HFFc6 (cell line): Measurements from ENCODE around the gene TCP11. TPM values are rescaled to one million over a fixed set of nuclear protein-coding genes. Genes with fewer than 3 reads are reported as not detected.

Experiments
- DNase-seq: peaks from one replicate; pipeline ENCODE4 v3.0.0-alpha.2; 2018
- H3K27ac Mint-ChIP-seq: 2 replicates; pipeline ENCODE4 v1.8.0; 2020; ENCODE audit warnings: mild to moderate bottlenecking, mixed read lengths
- H3K27me3 Mint-ChIP-seq: 2 replicates; pipeline ENCODE4 v1.8.0; 2021; ENCODE audit warnings: mild to moderate bottlenecking, moderate library complexity, mixed read lengths; ENCODE audit not compliant: insufficient read depth
- H3K36me3 Mint-ChIP-seq: 2 replicates; pipeline ENCODE4 v1.8.0; 2021; ENCODE audit warnings: low read depth, mixed read lengths
- H3K4me1 Mint-ChIP-seq: 2 replicates; pipeline ENCODE4 v1.8.0; 2020; ENCODE audit warnings: low read depth, mixed read lengths
- H3K4me3 Mint-ChIP-seq: 2 replicates; pipeline ENCODE4 v1.8.0; 2020; ENCODE audit warnings: mild to moderate bottlenecking, moderate library complexity, mixed read lengths
- H3K9me3 Mint-ChIP-seq: 2 replicates; pipeline ENCODE4 v1.8.0; 2020; ENCODE audit warnings: mild to moderate bottlenecking, mixed read lengths
- total RNA-seq, 6 experiments: library from RNA; stranded (reverse); fragmentation: NEBNext Ultra II Directional; extraction: Animal tissue kit (Norgen Biotek cat#: 25700); gene quantifications; 2 replicates in 1 of 6; 3 replicates in 5 of 6; pipeline ENCODE4 v1.2.3, GENCODE V29; 2021
- TF ChIP-seq, protein P1 (sequence below): fragments of 200-600 bp; sonication (generic); IDR thresholded peaks from 2 replicates; pipeline ENCODE4 v1.5.0; 2021; ENCODE audit warnings: antibody characterized with exemption, mild to moderate bottlenecking

TCP11 gene
- total RNA-seq, 6 experiments from 2014 or later, result 0.31 to 0.70 (median 0.37) TPM

DNA sequence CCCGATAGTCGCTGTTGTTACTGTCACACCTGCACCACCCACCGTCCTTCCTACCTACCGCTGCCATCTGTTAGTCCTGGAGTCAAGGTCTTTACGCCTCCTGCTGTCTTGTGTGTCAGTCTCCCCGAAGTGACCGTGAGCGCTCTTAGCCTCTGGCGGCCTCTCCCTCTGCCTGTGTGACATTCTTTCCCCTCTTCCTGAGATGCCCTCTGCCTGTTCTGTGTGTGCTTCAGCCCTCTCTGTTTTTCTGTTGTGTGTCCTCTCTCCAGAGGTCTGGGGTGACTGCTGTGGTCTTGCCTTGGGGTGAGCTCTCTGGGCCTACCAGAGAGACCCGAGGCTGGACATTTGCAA lies 54.9 kb downstream of the TCP11 start:
- DNase-seq, result no peak
- Mint-ChIP-seq H3K36me3 (peaks cover 5% of the 10 kb centered on the region; the same call in 1 of the 2 replicates), H3K4me1 (peaks cover 37% of the 10 kb centered on the region), H3K9me3 (no peaks in the 10 kb centered on the region), H3K27me3 (peaks cover 6% of the 10 kb centered on the region), H3K4me3 (no peak overlapping the region), H3K27ac (no peak overlapping the region)
- TF ChIP-seq, protein P1, sequence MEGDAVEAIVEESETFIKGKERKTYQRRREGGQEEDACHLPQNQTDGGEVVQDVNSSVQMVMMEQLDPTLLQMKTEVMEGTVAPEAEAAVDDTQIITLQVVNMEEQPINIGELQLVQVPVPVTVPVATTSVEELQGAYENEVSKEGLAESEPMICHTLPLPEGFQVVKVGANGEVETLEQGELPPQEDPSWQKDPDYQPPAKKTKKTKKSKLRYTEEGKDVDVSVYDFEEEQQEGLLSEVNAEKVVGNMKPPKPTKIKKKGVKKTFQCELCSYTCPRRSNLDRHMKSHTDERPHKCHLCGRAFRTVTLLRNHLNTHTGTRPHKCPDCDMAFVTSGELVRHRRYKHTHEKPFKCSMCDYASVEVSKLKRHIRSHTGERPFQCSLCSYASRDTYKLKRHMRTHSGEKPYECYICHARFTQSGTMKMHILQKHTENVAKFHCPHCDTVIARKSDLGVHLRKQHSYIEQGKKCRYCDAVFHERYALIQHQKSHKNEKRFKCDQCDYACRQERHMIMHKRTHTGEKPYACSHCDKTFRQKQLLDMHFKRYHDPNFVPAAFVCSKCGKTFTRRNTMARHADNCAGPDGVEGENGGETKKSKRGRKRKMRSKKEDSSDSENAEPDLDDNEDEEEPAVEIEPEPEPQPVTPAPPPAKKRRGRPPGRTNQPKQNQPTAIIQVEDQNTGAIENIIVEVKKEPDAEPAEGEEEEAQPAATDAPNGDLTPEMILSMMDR, result no peak

DNA sequence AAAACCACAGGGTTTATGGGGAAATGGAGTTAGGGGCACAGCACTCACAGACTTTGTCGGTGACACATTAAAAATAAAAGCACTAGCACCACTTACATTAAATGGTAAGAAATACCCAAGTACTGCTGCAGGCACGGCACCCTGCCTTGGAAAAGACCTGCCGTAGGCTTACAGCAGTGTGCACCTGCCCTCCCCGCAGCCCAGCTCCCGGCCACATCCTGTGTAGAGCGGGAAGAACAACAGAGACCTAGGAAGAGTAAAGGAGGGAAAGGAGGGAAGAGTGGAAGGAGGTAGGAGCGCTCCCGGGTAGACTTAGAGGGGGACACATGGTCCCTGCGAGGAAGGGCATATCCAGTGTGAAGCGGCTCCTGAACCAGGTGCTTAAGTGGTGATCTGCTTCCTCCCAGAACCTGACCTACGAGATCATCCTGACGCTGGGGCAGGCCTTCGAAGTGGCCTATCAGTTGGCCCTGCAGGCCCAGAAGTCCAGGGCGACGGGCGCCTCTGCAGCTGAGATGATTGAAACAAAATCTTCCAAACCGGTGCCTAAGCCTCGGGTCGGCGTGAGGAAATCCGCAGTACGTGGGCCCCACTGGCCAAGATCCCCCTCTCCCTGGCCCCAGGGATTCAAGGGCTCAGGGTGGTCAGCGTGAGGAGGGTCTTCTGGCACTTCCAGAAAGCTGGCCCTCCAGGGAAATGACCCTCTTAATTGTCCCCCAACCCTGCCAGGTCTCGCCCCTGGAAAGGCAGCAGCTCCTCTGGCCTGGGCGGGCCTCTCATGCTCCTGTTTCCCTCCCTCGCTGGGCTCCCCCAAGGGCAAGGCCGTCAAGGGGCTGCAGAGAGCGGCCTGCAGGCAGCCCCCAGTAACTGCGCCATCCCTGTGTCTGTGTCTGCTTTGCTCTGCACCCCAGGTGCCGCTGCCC lies 55.5 kb downstream of the TCP11 start:
- TF ChIP-seq, protein P1, result no peak
- Mint-ChIP-seq H3K36me3 (peaks cover 5% of the 10 kb centered on the region; the same call in 1 of the 2 replicates), H3K9me3 (no peaks in the 10 kb centered on the region), H3K4me3 (no peak overlapping the region), H3K27me3 (peaks cover 7% of the 10 kb centered on the region), H3K4me1 (peaks cover 33% of the 10 kb centered on the region), H3K27ac (no peak overlapping the region)
- no peak for DNase-seq

DNA sequence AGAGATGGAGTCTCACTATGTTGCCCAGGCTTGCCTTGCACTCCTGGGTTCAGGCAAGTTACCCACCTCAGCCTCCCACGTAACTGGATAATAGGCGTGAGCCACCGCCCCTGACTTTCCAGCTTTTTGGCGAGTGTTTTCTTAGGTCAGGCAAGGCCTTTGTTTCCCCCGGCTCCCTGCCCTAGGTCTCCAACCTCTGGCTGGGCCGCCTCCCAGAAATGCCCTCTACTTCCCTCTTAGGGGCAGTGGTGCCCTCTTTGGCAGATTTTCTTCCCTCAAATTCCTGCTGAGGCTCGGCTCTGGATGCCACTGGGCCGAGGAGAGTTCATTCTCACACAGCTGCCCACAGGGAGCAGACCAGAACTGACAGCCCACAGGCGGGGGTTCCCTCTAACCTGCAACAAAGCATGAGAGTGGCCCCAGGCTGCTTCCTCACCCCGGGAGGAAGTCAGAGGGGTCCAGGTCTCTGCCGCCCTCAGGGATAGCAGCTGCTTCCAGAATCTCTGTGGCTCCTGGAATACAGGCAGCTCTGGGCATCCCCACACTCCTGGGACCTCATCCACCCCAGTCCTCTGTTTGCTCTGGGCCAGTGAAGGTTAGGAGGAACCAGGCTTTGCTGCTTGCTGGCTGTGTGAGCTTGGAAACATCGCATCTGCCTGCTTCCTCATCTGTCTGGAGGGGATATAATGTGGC lies 56.5 kb downstream of the TCP11 start:
- no peak for DNase-seq
- Mint-ChIP-seq H3K4me3 (no peak overlapping the region), H3K9me3 (no peaks in the 10 kb centered on the region), H3K27ac (no peak overlapping the region), H3K36me3 (peaks cover 4% of the 10 kb centered on the region; the same call in 1 of the 2 replicates), H3K4me1 (peaks cover 24% of the 10 kb centered on the region), H3K27me3 (peaks cover 7% of the 10 kb centered on the region)
- TF ChIP-seq, protein P1, result no peak

DNA sequence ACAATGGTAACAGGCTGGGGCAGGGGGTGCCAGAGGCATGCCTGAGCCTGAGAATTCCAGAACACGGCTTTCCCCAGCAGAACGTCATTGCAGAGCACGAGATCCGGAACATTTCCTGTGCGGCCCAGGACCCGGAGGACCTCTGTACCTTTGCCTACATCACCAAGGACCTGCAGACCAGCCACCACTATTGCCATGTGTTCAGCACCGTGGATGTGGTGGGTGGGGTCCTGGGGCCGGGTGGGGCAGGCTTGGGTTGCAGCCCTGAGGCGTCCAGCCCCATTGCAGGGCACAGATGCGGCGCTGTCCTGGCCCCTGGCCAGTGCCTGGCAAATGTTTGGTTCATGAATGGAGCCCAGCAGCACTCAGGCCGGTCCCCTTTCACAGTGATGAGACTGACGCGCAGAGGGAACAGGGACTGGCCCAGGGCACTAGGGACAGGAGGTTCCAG lies 57.1 kb downstream of the TCP11 start:
- Mint-ChIP-seq H3K36me3 (no peaks in the 10 kb centered on the region; the same call in 1 of the 2 replicates), H3K9me3 (no peaks in the 10 kb centered on the region), H3K4me3 (no peak overlapping the region), H3K4me1 (peaks cover 18% of the 10 kb centered on the region), H3K27me3 (peaks cover 7% of the 10 kb centered on the region), H3K27ac (no peak overlapping the region)
- DNase-seq, result no peak
- TF ChIP-seq, protein P1, result no peak

DNA sequence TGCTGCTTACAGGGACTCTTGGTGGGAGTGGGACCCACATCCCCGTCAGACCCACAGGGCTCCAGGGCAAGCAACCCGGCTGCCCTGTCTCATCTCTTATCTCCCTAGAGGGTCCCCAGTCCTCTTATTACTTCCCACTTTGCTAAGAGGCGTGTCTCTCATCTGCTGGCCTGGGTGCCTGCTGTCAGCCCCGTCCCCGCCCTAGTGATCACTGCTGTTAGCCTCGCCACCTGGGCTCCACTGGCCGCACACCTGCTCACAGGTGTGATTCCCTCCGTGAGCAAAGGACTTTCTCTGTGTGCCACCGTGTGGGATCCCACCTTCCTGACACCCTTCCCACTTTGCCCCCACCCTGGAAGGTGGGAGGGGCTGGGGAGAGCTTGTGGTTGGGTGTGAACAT lies 57.6 kb downstream of the TCP11 start:
- no peaks in the 10 kb centered on the region for H3K9me3 Mint-ChIP-seq
- no peaks in the 10 kb centered on the region; the same call in 1 of the 2 replicates for H3K36me3 Mint-ChIP-seq
- H3K27ac Mint-ChIP-seq, result no peak overlapping the region
- peaks cover 7% of the 10 kb centered on the region for H3K27me3 Mint-ChIP-seq
- DNase-seq, result no peak
- H3K4me3 Mint-ChIP-seq, result no peak overlapping the region
- TF ChIP-seq, protein P1, result no peak
- peaks cover 12% of the 10 kb centered on the region for H3K4me1 Mint-ChIP-seq
